GM21529 (cell line): Measurements from ENCODE around the gene PKHD1.

Source experiments
- ATAC-seq: cut with Tn5 transposase; IDR thresholded peaks from one replicate; pipeline ENCODE4 v1.9.1; 2021; ENCODE audit not compliant: unreplicated experiment

Gene PKHD1

GRCh38 chr6:52045481-52045880, 41.9 kb downstream of the PKHD1 start:
- ATAC-seq = no peak

- no peak for ATAC-seq
Observed at GRCh38 chr6:52045033-52045432, 42.4 kb downstream of the PKHD1 start.

- ATAC-seq = no peak
Observed at GRCh38 chr6:52042141-52042885, 45.1 kb downstream of the PKHD1 start.

GRCh38 chr6:52041134-52041533, 46.3 kb downstream of the PKHD1 start:
- ATAC-seq = no peak

GRCh38 chr6:52027699-52028098, 59.7 kb downstream of the PKHD1 start:
- no peak for ATAC-seq

- no peak for ATAC-seq
Observed at GRCh38 chr6:52024451-52025068, 62.9 kb downstream of the PKHD1 start.

- no peak for ATAC-seq
Observed at GRCh38 chr6:52022675-52023074, 64.7 kb downstream of the PKHD1 start.

- no peak for ATAC-seq
Observed at GRCh38 chr6:52020945-52021570, 66.4 kb downstream of the PKHD1 start.

GRCh38 chr6:52019881-52020280, 67.5 kb downstream of the PKHD1 start:
- no peak for ATAC-seq

- ATAC-seq = no peak
Observed at GRCh38 chr6:52019092-52019491, 68.3 kb downstream of the PKHD1 start.

GRCh38 chr6:52016915-52017748, 70.3 kb downstream of the PKHD1 start:
- no peak for ATAC-seq

- no peak for ATAC-seq
Observed at GRCh38 chr6:52015953-52016352, 71.5 kb downstream of the PKHD1 start.

GRCh38 chr6:52014391-52014790, 73.0 kb downstream of the PKHD1 start:
- no peak for ATAC-seq

- no peak for ATAC-seq
Observed at GRCh38 chr6:52013035-52013434, 74.4 kb downstream of the PKHD1 start.

- ATAC-seq = no peak
Observed at GRCh38 chr6:52012582-52012981, 74.8 kb downstream of the PKHD1 start.

GRCh38 chr6:52010806-52011205, 76.6 kb downstream of the PKHD1 start:
- ATAC-seq = no peak

- ATAC-seq = no peak
Observed at GRCh38 chr6:52010145-52010544, 77.3 kb downstream of the PKHD1 start.

- ATAC-seq = no peak
Observed at GRCh38 chr6:52009466-52010140, 77.8 kb downstream of the PKHD1 start.

- no peak for ATAC-seq
Observed at GRCh38 chr6:52000064-52000463, 87.3 kb downstream of the PKHD1 start.

GRCh38 chr6:51996296-51996947, 91.0 kb downstream of the PKHD1 start:
- ATAC-seq = peak; percentile 92
